DMS153 (cell line): Measurements from ENCODE around the gene UGT2B11.
"Not testable (repeated sequence)": the region's sequence is repeated elsewhere in the genome, so short reads cannot be mapped to it uniquely, and the experiment has no call there.

ENCODE experiments used
- DNase-seq: peaks from one replicate; lab custom pipeline; 2025; lab: John Stamatoyannopoulos, UW

Gene UGT2B11

DNA sequence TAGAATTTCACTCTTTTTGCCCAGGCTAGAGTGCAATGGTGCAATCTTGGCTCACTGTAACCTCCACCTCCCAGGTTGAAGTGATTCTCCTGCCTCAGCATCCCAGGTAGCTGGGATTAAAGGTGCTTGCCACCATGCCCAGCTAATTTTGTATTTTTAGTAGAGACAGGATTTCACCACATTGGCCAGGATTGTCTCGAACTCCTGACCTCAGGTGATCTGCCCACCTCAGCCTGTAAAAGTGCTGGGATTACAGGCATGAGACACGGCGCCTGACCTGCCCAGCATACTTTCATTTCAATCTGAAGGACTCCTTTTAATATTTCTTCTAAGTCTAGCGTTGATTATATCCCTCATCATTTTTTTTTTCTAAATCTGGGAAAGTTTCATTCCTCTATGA lies 45.4 kb downstream of the UGT2B11 start:
- not testable (repeated sequence) for DNase-seq

DNA sequence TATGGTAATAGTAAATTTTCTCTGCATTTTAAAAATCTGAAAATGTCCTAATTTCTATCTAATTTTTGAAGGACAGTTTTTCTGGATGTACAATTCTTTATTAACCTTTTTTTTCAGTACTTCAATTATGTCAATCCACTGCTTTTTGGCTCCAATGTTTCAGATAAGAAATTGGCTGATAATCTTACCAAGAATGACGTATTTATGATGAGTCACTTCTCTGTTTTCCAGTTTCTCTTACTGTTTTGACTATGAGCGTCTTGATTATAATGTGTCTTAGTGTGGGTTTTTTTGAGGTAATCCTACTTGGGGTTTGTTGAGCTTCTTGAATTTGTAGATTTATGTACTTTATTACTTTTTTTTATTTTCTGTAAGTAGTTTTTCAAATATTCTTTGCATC lies 47.2 kb downstream of the UGT2B11 start:
- DNase-seq = no peak

DNA sequence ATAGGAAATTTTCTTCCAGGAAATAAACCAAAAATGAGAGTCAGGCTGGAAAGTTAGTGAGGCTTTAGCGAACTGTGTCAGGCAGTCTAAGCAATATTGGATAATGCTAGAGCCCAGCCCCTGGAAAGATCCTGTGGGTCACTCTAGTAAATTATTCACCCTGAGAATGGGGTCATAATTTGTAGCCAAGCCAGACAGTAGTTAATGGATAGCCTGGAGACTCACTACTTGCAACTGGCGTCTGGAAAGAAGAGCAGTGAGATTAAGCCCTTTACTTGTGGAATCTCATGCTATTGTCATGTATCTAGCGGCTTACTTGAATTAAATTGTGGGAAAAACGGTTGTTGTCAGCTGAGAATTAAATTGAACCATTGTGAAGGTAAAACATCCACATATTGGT lies 48.2 kb downstream of the UGT2B11 start:
- not testable (repeated sequence) for DNase-seq

DNA sequence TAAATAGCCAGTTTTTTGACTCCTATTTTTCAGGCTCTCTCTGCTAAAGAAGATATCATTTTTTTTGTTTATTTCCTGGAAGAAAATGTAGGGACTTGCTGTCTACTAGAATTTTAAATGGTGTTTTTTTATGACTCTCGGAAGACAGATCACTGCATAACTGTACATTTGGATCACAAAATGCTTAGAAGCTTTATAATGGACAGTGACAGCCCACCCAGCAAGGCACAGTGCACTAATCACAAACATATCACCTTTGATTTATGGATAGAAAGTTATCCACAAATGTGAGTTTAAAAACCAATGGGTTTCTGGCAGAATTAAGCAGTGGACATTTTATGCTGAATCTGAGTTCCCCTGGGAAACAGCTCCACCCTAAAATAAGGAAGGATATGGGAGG lies 48.8 kb downstream of the UGT2B11 start:
- DNase-seq = not testable (repeated sequence)

DNA sequence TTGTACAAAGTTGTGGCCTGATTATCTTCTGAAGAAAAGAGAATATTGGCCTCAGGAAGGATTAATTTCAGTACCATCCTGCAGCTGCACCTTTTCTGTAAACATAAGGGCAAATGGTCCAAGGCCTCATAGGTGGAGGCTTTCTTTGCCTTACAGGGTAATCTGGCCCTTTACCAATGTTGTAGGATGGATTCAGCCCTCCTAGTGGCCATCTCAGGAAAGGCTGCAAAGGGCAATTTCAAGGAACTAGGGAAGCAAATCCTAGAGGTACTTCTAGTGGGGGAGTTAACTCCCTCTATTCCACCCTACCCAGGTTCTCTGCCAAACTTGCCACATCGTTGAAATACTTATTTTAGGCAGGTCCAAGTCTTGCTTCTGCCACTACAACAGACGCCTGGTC lies 57.6 kb downstream of the UGT2B11 start:
- no peak for DNase-seq

DNA sequence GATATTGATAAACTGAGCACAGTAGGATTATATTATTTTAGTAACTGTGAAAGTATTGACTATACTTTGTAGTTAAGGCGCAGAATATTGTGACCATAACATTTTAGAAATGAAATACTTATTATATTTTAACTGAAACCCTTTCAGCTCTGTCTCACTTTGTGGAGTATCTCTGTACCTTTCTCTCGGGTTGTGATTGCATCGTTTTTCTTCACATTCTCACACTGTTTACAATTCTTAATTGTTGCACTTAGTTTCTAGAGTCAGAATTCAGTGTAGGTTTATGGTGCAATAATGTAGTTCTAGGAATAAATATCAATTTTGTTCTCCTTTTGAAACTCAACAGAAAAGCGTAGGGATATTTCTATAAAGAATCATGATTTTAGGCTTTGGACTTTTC lies 60.5 kb downstream of the UGT2B11 start:
- no peak for DNase-seq
